DND-41 (cell line): ENCODE measurements around the gene PAQR4.

Experiments
- ATAC-seq: fragments of 200-7000 bp; cut with Tn5 transposase; 3 replicates; pipeline ENCODE4 v1.9.1; 2021; ENCODE audit warnings: low read depth; ENCODE audit not compliant: insufficient read depth
- DNase-seq: peaks from one replicate; pipeline ENCODE4 v3.0.0-alpha.2; 2020
- H2AFZ ChIP-seq: 2 replicates; pipeline ENCODE4 v1.6.0; 2012; ENCODE audit warnings: low read depth, low read length
- H3K27ac ChIP-seq: 2 replicates; pipeline ENCODE4 v1.5.1; 2012; ENCODE audit warnings: low read length, inconsistent platforms
- H3K27me3 ChIP-seq: fragments of 200-600 bp; sonication (generic); 2 replicates; pipeline ENCODE4 v1.6.0; 2012; ENCODE audit warnings: low read length, mild to moderate bottlenecking, inconsistent platforms; ENCODE audit not compliant: insufficient read depth, poor library complexity
- H3K36me3 ChIP-seq: 2 replicates; pipeline ENCODE4 v1.5.1; 2012; ENCODE audit warnings: low read length, inconsistent platforms; ENCODE audit not compliant: insufficient read depth
- H3K4me1 ChIP-seq: 2 replicates; pipeline ENCODE4 v1.5.1; 2012; ENCODE audit warnings: mild to moderate bottlenecking, low read length; ENCODE audit not compliant: insufficient read depth
- H3K4me2 ChIP-seq: 2 replicates; pipeline ENCODE4 v1.6.0; 2012; ENCODE audit warnings: mild to moderate bottlenecking, moderate library complexity, low read length, inconsistent platforms; ENCODE audit not compliant: insufficient read depth
- H3K4me3 ChIP-seq, 2 experiments: fragments of 200-600 bp in 1 of 2; shearing (Covaris generic) in 1 of 2; 2 replicates each; pipeline ENCODE4 v1.5.1; 2012 to 2016; ENCODE audit warnings: inconsistent platforms in 2 of 2, low read length in 2 of 2, mild to moderate bottlenecking in 2 of 2, low read depth in 1 of 2, moderate library complexity in 1 of 2
- H3K79me2 ChIP-seq: 2 replicates; pipeline ENCODE4 v1.6.0; 2012; ENCODE audit warnings: low read length, inconsistent platforms; ENCODE audit not compliant: insufficient read depth
- H3K9ac ChIP-seq: 2 replicates; pipeline ENCODE4 v1.6.0; 2012; ENCODE audit warnings: low read depth, mild to moderate bottlenecking, inconsistent platforms, low read length, moderate library complexity
- H3K9me3 ChIP-seq: 2 replicates; pipeline ENCODE4 v1.5.1; 2012; ENCODE audit warnings: low read length, moderate library complexity, mild to moderate bottlenecking, inconsistent platforms; ENCODE audit not compliant: insufficient read depth, severe bottlenecking
- H4K20me1 ChIP-seq: 2 replicates; pipeline ENCODE4 v1.6.0; 2012; ENCODE audit warnings: low read length; ENCODE audit not compliant: insufficient read depth
- CTCF ChIP-seq: IDR thresholded peaks from 2 replicates; pipeline ENCODE4 v1.5.1; 2012; ENCODE audit warnings: borderline replicate concordance, low read length, moderate library complexity, mild to moderate bottlenecking; ENCODE audit not compliant: poor library complexity, severe bottlenecking; ENCODE audit errors: extremely low read depth
- EZH2 ChIP-seq: IDR thresholded peaks from 3 replicates; pipeline ENCODE4 v1.6.1; 2012; ENCODE audit warnings: borderline replicate concordance, low read depth, mild to moderate bottlenecking, moderate library complexity, low read length, inconsistent platforms; ENCODE audit not compliant: severe bottlenecking

Gene PAQR4

GRCh38 chr16:3014971-3015370 is 45.8 kb downstream of the PAQR4 start:
- Histone ChIP-seq H3K4me1 (peaks cover 6% of the 10 kb centered on the region), H4K20me1 (no peaks in the 10 kb centered on the region; the same call in 1 of the 2 replicates), H3K4me2 (no peak overlapping the region), H3K27ac (no peak overlapping the region), H3K36me3 (no peaks in the 10 kb centered on the region), H3K9me3 (no peaks in the 10 kb centered on the region), H3K79me2 (no peaks in the 10 kb centered on the region), H3K4me3 (no peak overlapping the region), H2AFZ (no peak overlapping the region), H3K27me3 (no peaks in the 10 kb centered on the region), H3K9ac (no peak overlapping the region)
- TF ChIP-seq CTCF, result no peak
- TF ChIP-seq EZH2, result no peak
- no peak for DNase-seq
- ATAC-seq, result no peak

DNA sequence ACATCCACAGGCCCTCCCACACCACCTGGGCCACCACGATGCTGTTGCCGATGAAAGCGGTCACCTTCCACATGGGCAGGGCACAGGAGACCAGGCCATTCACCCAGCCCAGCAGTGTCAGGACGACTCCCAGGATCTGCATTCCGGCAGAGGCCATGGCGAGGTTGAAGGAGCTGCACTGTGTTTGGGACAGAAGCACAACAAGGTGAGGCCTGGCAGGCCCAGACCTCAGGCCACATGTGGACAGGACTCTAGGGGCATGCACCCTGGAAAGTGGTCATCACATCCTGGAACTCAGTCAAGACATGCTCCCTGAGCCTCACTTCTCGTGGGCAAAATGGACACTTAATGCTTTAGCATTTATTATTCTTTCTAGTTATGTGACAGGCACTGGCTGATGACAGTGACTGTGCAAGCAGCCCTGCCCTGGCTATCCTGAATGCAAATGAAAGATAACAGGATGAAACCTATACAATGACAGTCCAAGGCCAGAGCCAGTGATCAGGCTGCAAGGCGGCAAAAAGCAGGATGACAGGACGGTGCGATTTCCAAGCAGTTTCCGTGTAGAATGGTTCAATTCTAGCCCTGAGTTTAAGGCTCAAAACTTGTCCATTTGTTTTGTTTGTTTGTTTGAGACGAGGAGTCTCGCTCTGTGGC is 46.8 kb downstream of the PAQR4 start:
- H3K9me3 ChIP-seq, result no peaks in the 10 kb centered on the region
- no peaks in the 10 kb centered on the region; the same call in 1 of the 2 replicates for H4K20me1 ChIP-seq
- ATAC-seq, result no peak
- no peak overlapping the region for H3K4me3 ChIP-seq
- peaks cover 16% of the 10 kb centered on the region for H3K4me1 ChIP-seq
- H3K27me3 ChIP-seq, result no peaks in the 10 kb centered on the region
- no peak overlapping the region for H2AFZ ChIP-seq
- no peak overlapping the region for H3K4me2 ChIP-seq
- H3K79me2 ChIP-seq, result no peaks in the 10 kb centered on the region; the same call in 1 of the 2 replicates
- H3K9ac ChIP-seq, result no peak overlapping the region
- H3K36me3 ChIP-seq, result no peaks in the 10 kb centered on the region
- no peak overlapping the region for H3K27ac ChIP-seq
- TF ChIP-seq EZH2 (no peak), CTCF (no peak)
- DNase-seq, result no peak

GRCh38 chr16:3017344-3017743 is 48.2 kb downstream of the PAQR4 start:
- no peak for DNase-seq
- TF ChIP-seq CTCF (no peak), EZH2 (no peak)
- no peak for ATAC-seq
- no peak overlapping the region for H3K9ac ChIP-seq
- H3K9me3 ChIP-seq, result no peaks in the 10 kb centered on the region
- H3K27ac ChIP-seq, result no peak overlapping the region
- no peak overlapping the region for H2AFZ ChIP-seq
- H3K4me3 ChIP-seq, result no peak overlapping the region
- H3K4me2 ChIP-seq, result no peak overlapping the region
- H3K36me3 ChIP-seq, result no peaks in the 10 kb centered on the region
- no peaks in the 10 kb centered on the region for H3K27me3 ChIP-seq
- no peaks in the 10 kb centered on the region; the same call in 1 of the 2 replicates for H3K79me2 ChIP-seq
- H3K4me1 ChIP-seq, result peaks cover 30% of the 10 kb centered on the region
- peaks cover 7% of the 10 kb centered on the region; the same call in 1 of the 2 replicates for H4K20me1 ChIP-seq
